K562 (cell line): ENCODE measurements around the gene RARRES2. TPM values are rescaled to one million over a fixed set of nuclear protein-coding genes. Genes with fewer than 3 reads are reported as not detected.

Experiments
- BCLAF1 ChIP-seq, 2 experiments: fragments of 450-650 bp in 1 of 2; IDR thresholded peaks; 2 replicates each; pipeline ENCODE4 v1.6.1; 2011 to 2017; ENCODE audit warnings: low read depth in 2 of 2, antibody characterized with exemption in 1 of 2, borderline replicate concordance in 1 of 2, low read length in 1 of 2, mild to moderate bottlenecking in 1 of 2, mixed read lengths in 1 of 2; ENCODE audit not compliant: control insufficient read depth in 1 of 2
- EP400 ChIP-seq: fragments of 450-650 bp; IDR thresholded peaks from 2 replicates; pipeline ENCODE4 v1.6.1; 2017; ENCODE audit warnings: antibody characterized with exemption, mild to moderate bottlenecking, moderate library complexity
- FOSL1 ChIP-seq: fragments of 200-800 bp; sonication (Bioruptor generic); conservative IDR thresholded peaks from 2 replicates; pipeline ENCODE4 v1.6.1; 2016; ENCODE audit warnings: missing genetic modification characterization, missing compliant biosample characterization
- HNRNPH1 ChIP-seq: fragments of 200-400 bp; formaldehyde crosslinking; optimal IDR thresholded peaks from 2 replicates; pipeline ENCODE3; 2017; ENCODE audit warnings: low read depth, mild to moderate bottlenecking, low read length, moderate library complexity
- PPARD ChIP-seq: fragments of 250-450 bp; sonication (Bioruptor Pico); IDR thresholded peaks from 2 replicates; pipeline ENCODE4 v1.8.0; 2022; ENCODE audit warnings: inconsistent platforms, mild to moderate bottlenecking, moderate library complexity
- PTBP1 ChIP-seq: fragments of 200-400 bp; formaldehyde crosslinking; IDR thresholded peaks from 2 replicates; pipeline ENCODE4 v1.6.1; 2017; ENCODE audit warnings: low read depth, low read length
- THRAP3 ChIP-seq: fragments of 450-650 bp; IDR thresholded peaks from 2 replicates; pipeline ENCODE4 v1.6.1; 2016; ENCODE audit warnings: mild to moderate bottlenecking, inconsistent platforms, borderline replicate concordance
- UBTF ChIP-seq, 2 experiments: IDR thresholded peaks; 2 replicates each; pipeline ENCODE4 v1.6.1; 2012; ENCODE audit warnings: improper control_type of control experiment in 2 of 2, low read depth in 2 of 2, low read length in 2 of 2, borderline replicate concordance in 1 of 2
- ZBTB8A ChIP-seq: fragments of 450-650 bp; IDR thresholded peaks from 2 replicates; pipeline ENCODE4 v1.6.1; 2018; ENCODE audit warnings: mild to moderate bottlenecking, moderate library complexity; ENCODE audit not compliant: partially characterized antibody
- ZFP30 ChIP-seq: fragments of 250-450 bp; sonication (Bioruptor Pico); IDR thresholded peaks from 2 replicates; pipeline ENCODE4 v1.8.0; 2022; ENCODE audit warnings: moderate library complexity, mild to moderate bottlenecking, inconsistent platforms, borderline replicate concordance
- ZNF140 ChIP-seq: fragments of 250-450 bp; sonication (Bioruptor Pico); IDR thresholded peaks from 2 replicates; pipeline ENCODE4 v1.8.0; 2021; ENCODE audit warnings: moderate library complexity, mild to moderate bottlenecking, inconsistent platforms
- polyA plus RNA-seq, 8 experiments: library from polyadenylated mRNA; depleted of rRNA in 4 of 8; stranded (reverse) in 5 of 8; unstranded in 3 of 8; fragments of >200 nt; fragmentation: Nextera tagmentation in 2 of 8; fragmentation: Illumina TruSeq in 1 of 8; extraction: Ambion mirVana in 2 of 8; extraction: Trizol in 1 of 8; gene quantifications; 2 replicates each; pipeline versions ENCODE4 v1.2.1 to v1.2.3, GENCODE V29; 2011 to 2014; ENCODE audit warnings: inconsistent platforms in 1 of 8, missing spikeins in 1 of 8
- total RNA-seq, 7 experiments: library from RNA; depleted of rRNA in 6 of 7; stranded (reverse); fragments of >200 nt in 6 of 7; fragmentation: Illumina TruSeq in 2 of 7; extraction: Trizol in 2 of 7; gene quantifications; 2 replicates each; pipeline versions ENCODE4 v1.2.1 to v1.2.3, GENCODE V29; 2011 to 2021; ENCODE audit warnings: low replicate concordance in 1 of 7
- TF ChIP-seq, protein P1 (sequence below): fragments of 250-450 bp; sonication (Bioruptor Pico); IDR thresholded peaks from 2 replicates; pipeline ENCODE4 v1.4.0; 2020; ENCODE audit warnings: mild to moderate bottlenecking
- TF ChIP-seq, protein P2 (sequence below): fragments of 250-450 bp; sonication (Bioruptor Pico); IDR thresholded peaks from 2 replicates; pipeline ENCODE4 v1.9.0; 2021; ENCODE audit warnings: mild to moderate bottlenecking

Gene RARRES2
- total and polyA plus RNA-seq, 9 of the 15 experiments (the other 6 are each of a cell fraction or from before 2014, with no cell fraction given): 0.11 to 1.7 (median 0.23) TPM; not detected in 6

DNA sequence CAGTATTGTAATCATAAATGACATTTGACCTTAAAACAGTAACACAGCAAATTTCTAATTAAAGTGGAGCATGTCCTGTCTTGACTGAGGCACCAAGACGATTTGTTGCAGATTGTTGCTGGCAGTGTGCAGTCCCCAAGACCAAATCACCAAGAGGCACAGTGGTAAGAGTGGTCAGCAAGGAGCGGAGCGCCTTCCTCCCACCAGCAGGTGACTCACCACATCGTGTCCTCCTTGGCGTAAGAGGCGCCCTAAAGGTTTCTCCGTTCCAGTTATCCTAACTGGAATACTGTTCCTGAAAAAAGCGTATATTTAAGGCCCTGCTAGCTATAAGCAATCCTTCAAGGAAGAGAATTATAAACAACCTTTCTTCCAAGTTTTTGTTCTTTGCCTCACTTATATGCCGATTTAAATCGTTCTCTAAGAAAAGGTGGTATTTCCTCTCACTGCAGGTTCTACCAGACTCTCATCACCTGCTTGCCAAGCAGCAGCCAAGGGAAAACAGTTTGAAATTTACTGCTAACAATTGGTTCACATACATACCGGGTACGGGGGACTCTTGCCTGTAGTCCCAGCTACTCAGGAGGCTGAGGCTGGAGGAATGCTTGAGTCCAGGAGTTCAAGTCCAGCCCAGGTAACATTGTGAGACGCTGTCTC, 16.5 kb upstream of the RARRES2 start (continued):
- TF ChIP-seq UBTF (IDR thresholded peaks at IDR 0.05; ENCODE audit: borderline replicate concordance in 1 of 2, low read depth in 2 of 2, low read length in 2 of 2): no peak
- no peak for TF ChIP-seq HNRNPH1
- TF ChIP-seq PPARD: no peak
- TF ChIP-seq BCLAF1 (IDR thresholded peaks at IDR 0.05; ENCODE audit: borderline replicate concordance in 1 of 2, control insufficient read depth in 1 of 2, low read depth in 2 of 2, low read length in 1 of 2): no peak
- TF ChIP-seq THRAP3: 0 out of 2 replicates have a peak, but pooled peaks have one; percentile 24
- TF ChIP-seq, protein P1, sequence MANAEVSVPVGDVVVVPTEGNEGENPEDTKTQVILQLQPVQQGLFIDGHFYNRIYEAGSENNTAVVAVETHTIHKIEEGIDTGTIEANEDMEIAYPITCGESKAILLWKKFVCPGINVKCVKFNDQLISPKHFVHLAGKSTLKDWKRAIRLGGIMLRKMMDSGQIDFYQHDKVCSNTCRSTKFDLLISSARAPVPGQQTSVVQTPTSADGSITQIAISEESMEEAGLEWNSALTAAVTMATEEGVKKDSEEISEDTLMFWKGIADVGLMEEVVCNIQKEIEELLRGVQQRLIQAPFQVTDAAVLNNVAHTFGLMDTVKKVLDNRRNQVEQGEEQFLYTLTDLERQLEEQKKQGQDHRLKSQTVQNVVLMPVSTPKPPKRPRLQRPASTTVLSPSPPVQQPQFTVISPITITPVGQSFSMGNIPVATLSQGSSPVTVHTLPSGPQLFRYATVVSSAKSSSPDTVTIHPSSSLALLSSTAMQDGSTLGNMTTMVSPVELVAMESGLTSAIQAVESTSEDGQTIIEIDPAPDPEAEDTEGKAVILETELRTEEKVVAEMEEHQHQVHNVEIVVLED (CRISPR knock-in tag): no peak
- TF ChIP-seq ZFP30 (CRISPR knock-in tag): no peak
- TF ChIP-seq ZNF140 (CRISPR knock-in tag): no peak
- TF ChIP-seq ZBTB8A: no peak
- TF ChIP-seq, protein P2, sequence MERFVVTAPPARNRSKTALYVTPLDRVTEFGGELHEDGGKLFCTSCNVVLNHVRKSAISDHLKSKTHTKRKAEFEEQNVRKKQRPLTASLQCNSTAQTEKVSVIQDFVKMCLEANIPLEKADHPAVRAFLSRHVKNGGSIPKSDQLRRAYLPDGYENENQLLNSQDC (CRISPR knock-in tag): no peak
- TF ChIP-seq FOSL1: peak; percentile 93
- no peak for TF ChIP-seq PTBP1
- TF ChIP-seq EP400: no peak; the same call in 1 of the 2 replicates
